ENCODE results near the gene DNAH17.

Gene DNAH17

DNA sequence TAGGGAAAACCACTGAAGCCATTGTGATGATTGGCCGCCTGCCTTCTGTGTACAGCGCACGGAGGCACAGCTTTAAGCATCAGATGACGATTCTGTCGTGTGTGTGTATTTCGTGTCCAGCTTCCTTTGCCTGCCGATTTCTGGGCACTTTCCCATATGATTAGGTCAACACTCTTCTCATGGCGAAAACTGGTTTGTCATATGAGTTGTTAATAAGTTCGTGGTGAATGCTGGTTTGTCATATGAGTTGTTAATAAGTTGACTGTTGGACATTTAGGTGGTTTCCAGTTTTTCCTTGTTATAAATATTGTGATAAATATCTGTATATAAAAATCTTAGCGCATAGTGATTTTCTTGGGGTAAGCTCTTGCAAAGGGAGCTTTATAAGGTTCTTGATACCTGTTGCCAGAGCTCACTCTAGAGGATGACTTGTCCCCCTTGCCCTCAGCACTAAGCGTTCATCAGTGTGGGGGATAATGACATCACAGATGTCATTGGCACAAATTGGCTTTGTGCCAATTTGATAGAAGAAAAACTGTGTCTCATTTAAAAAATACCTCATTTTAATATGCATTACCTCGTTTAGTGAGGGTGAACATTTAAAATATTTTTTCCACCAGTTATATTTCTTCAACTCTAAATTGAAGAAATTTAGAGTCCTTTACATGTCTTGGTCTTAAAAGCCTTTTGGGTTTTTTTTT lies 158.7 kb downstream of the DNAH17 start:
- H3K36me3 ChIP-seq: peaks cover 21% of the 10 kb centered on the region
- H3K4me1 ChIP-seq: no peaks in the 10 kb centered on the region
- no peak for DNase-seq

GRCh38 chr17:78417531-78417909 lies 159.7 kb downstream of the DNAH17 start:
- H3K4me1 ChIP-seq: no peaks in the 10 kb centered on the region
- H3K4me3 ChIP-seq (ENCODE audit: low read depth, low read length): no peak overlapping the region
- DNase-seq: no peak
- H3K27me3 ChIP-seq: no peaks in the 10 kb centered on the region
- no peak for TF ChIP-seq CTCF (IDR thresholded peaks at IDR 0.05; ENCODE audit: low read depth, low read length)
- peaks cover 25% of the 10 kb centered on the region for H3K36me3 ChIP-seq
- no peaks in the 10 kb centered on the region for H3K9me3 ChIP-seq

More for the DNA sequence above, 158.7 kb downstream of the DNAH17 start:
- Histone ChIP-seq H3K9me3 (no peaks in the 10 kb centered on the region), H3K4me3 (ENCODE audit: low read depth, low read length) (no peak overlapping the region), H3K27me3 (no peaks in the 10 kb centered on the region)
- no peak for TF ChIP-seq CTCF (IDR thresholded peaks at IDR 0.05; ENCODE audit: low read depth, low read length)

- H3K9me3 ChIP-seq: no peaks in the 10 kb centered on the region
- H3K4me1 ChIP-seq: no peaks in the 10 kb centered on the region
- TF ChIP-seq CTCF (IDR thresholded peaks at IDR 0.05; ENCODE audit: low read depth, low read length): no peak
- H3K36me3 ChIP-seq: peaks cover 30% of the 10 kb centered on the region
- H3K4me3 ChIP-seq (ENCODE audit: low read depth, low read length): no peak overlapping the region
- no peak for DNase-seq
- no peaks in the 10 kb centered on the region for H3K27me3 ChIP-seq
Measured at GRCh38 chr17:78416791-78417530, 160.2 kb downstream of the DNAH17 start.

DNA sequence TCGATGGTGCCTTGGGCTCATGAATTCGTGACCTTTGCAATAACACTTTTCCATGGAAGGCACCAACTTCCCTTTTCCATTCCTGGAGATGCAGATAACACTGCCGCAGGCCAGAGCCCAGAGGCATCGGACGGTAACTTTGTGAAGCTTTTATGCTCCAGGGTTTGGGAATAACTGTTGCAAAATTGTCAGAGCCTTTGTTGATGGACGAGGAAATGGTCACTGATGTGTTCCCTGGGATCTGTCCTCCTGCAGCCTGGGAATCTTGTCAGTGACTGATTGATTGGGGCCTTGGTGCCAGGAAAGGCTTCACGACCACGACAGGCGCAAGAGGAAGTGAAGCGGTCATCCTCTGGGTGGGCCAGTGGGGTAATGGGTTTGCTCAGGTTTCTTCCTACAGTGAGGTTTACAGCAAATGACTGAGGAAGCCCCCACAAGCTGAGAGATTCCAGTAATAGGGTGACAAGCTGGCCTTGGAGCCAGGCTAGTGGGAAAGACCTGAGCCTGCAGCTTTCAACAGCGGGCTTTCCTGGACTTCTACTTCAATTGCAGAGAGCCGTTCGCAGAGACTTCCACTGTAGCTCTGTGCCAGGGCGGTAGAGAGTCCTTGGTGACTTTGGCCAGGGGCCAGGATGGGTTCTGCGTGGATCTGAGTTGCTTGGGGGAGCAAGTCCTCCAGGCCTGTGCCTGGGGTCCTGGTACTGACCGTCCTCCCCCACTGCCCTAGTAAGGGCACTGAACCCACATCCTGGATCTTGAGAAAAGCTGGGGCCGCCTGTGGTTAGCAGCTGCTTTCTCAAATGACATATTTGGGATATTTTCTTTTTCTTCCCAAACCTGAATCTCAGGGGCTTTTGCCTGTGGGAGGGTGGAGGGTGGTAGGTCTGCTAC lies 161.1 kb downstream of the DNAH17 start:
- no peak overlapping the region for H3K4me3 ChIP-seq (ENCODE audit: low read depth, low read length)
- H3K4me1 ChIP-seq: no peaks in the 10 kb centered on the region
- no peaks in the 10 kb centered on the region for H3K9me3 ChIP-seq
- peaks cover 26% of the 10 kb centered on the region for H3K36me3 ChIP-seq
- no peak for DNase-seq
- TF ChIP-seq CTCF (IDR thresholded peaks at IDR 0.05; ENCODE audit: low read depth, low read length): no peak
- no peaks in the 10 kb centered on the region for H3K27me3 ChIP-seq

- no peak overlapping the region for H3K4me3 ChIP-seq (ENCODE audit: low read depth, low read length)
- H3K27me3 ChIP-seq: no peaks in the 10 kb centered on the region
- H3K36me3 ChIP-seq: peaks cover 32% of the 10 kb centered on the region
- H3K9me3 ChIP-seq: no peaks in the 10 kb centered on the region
- TF ChIP-seq CTCF (IDR thresholded peaks at IDR 0.05; ENCODE audit: low read depth, low read length): no peak
- H3K4me1 ChIP-seq: peaks cover 3% of the 10 kb centered on the region; the same call in 1 of the 2 replicates
- DNase-seq: no peak
Measured at GRCh38 chr17:78414178-78415162, 162.7 kb downstream of the DNAH17 start.
